ENCODE data around the gene ASS1.

The ASS1 gene

DNA sequence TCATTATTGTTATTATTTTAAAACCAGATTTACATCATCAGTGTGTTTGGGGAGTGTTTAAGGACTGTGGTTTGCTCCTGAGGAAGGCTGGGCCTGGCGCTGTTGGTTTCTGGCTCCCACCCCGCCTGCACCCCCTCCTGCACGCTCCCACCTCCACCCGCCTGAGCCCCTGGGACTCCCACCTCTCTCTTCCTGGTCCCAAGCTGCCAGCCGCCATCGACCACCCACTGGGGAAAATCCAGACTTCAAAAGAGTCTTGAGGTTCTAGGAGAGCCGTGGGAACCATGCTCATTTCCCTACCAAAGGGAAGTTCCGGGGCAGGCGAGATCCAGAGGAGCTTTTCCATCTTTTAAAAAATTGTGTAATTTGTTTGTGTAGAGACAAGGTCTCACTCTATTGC lies 99.6 kb downstream of the ASS1 start:
- TF ChIP-seq, protein P1, sequence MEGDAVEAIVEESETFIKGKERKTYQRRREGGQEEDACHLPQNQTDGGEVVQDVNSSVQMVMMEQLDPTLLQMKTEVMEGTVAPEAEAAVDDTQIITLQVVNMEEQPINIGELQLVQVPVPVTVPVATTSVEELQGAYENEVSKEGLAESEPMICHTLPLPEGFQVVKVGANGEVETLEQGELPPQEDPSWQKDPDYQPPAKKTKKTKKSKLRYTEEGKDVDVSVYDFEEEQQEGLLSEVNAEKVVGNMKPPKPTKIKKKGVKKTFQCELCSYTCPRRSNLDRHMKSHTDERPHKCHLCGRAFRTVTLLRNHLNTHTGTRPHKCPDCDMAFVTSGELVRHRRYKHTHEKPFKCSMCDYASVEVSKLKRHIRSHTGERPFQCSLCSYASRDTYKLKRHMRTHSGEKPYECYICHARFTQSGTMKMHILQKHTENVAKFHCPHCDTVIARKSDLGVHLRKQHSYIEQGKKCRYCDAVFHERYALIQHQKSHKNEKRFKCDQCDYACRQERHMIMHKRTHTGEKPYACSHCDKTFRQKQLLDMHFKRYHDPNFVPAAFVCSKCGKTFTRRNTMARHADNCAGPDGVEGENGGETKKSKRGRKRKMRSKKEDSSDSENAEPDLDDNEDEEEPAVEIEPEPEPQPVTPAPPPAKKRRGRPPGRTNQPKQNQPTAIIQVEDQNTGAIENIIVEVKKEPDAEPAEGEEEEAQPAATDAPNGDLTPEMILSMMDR (IDR thresholded peaks at IDR 0.05; ENCODE audit: borderline replicate concordance, extremely low read depth, low read length, poor library complexity, severe bottlenecking), result no peak
- TF ChIP-seq EZH2 (IDR thresholded peaks at IDR 0.05; ENCODE audit: borderline replicate concordance, low read depth, low read length, severe bottlenecking), result no peak
- DNase-seq (no peak), ATAC-seq (ENCODE audit: insufficient read depth, low read depth) (no peak)
- Histone ChIP-seq H3K4me2 (ENCODE audit: insufficient read depth, low read length) (no peak overlapping the region), H4K20me1 (ENCODE audit: insufficient read depth, low read length) (no peaks in the 10 kb centered on the region), H3K27ac (ENCODE audit: low read length) (no peak overlapping the region), H3K36me3 (ENCODE audit: insufficient read depth, low read length) (no peaks in the 10 kb centered on the region), H3K4me1 (ENCODE audit: insufficient read depth, low read length) (no peaks in the 10 kb centered on the region), H3K4me3 (ENCODE audit: low read depth in 1 of 2, low read length in 2 of 2) (no peak overlapping the region), H3K27me3 (ENCODE audit: insufficient read depth, low read length, poor library complexity) (peaks cover 3% of the 10 kb centered on the region), H3K9me3 (ENCODE audit: insufficient read depth, low read length, severe bottlenecking) (peaks cover 4% of the 10 kb centered on the region), H3K9ac (ENCODE audit: low read depth, low read length) (no peak overlapping the region), H2AFZ (ENCODE audit: low read depth, low read length) (no peak overlapping the region), H3K79me2 (ENCODE audit: insufficient read depth, low read length) (no peaks in the 10 kb centered on the region)

DNA sequence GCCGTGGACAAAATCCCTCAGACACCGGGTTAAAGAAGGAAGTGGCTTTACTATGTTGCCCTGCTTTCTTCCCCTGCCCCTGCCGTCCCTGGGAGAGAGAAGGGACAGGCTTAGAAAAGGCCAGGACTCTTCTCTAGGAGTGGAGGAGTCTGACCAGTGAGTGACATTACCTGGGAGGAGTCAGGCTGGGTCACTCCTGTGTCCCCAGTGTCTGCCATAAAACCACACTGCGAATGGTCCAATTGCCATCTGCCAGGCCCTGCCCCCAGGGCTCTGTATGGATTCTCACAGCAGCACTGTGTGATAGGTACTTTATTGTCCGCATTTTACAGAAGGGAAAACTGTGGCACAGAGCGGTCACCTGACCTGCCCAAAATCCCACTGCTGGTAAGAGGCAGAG lies 103.3 kb downstream of the ASS1 start:
- no peaks in the 10 kb centered on the region for H3K4me1 ChIP-seq (ENCODE audit: insufficient read depth, low read length)
- H3K79me2 ChIP-seq (ENCODE audit: insufficient read depth, low read length), result no peaks in the 10 kb centered on the region
- peaks cover 6% of the 10 kb centered on the region for H3K9me3 ChIP-seq (ENCODE audit: insufficient read depth, low read length, severe bottlenecking)
- no peak overlapping the region for H3K4me3 ChIP-seq (ENCODE audit: low read depth in 1 of 2, low read length in 2 of 2)
- H3K27me3 ChIP-seq (ENCODE audit: insufficient read depth, low read length, poor library complexity), result no peaks in the 10 kb centered on the region
- no peak overlapping the region for H3K9ac ChIP-seq (ENCODE audit: low read depth, low read length)
- no peak overlapping the region for H2AFZ ChIP-seq (ENCODE audit: low read depth, low read length)
- H4K20me1 ChIP-seq (ENCODE audit: insufficient read depth, low read length), result no peaks in the 10 kb centered on the region
- H3K36me3 ChIP-seq (ENCODE audit: insufficient read depth, low read length), result no peaks in the 10 kb centered on the region
- TF ChIP-seq, protein P1 (IDR thresholded peaks at IDR 0.05; ENCODE audit: borderline replicate concordance, extremely low read depth, low read length, poor library complexity, severe bottlenecking), result no peak
- TF ChIP-seq EZH2 (IDR thresholded peaks at IDR 0.05; ENCODE audit: borderline replicate concordance, low read depth, low read length, severe bottlenecking), result no peak
- no peak for ATAC-seq (ENCODE audit: insufficient read depth, low read depth)
- DNase-seq, result no peak
- no peak overlapping the region for H3K4me2 ChIP-seq (ENCODE audit: insufficient read depth, low read length)
- H3K27ac ChIP-seq (ENCODE audit: low read length), result no peak overlapping the region

DNA sequence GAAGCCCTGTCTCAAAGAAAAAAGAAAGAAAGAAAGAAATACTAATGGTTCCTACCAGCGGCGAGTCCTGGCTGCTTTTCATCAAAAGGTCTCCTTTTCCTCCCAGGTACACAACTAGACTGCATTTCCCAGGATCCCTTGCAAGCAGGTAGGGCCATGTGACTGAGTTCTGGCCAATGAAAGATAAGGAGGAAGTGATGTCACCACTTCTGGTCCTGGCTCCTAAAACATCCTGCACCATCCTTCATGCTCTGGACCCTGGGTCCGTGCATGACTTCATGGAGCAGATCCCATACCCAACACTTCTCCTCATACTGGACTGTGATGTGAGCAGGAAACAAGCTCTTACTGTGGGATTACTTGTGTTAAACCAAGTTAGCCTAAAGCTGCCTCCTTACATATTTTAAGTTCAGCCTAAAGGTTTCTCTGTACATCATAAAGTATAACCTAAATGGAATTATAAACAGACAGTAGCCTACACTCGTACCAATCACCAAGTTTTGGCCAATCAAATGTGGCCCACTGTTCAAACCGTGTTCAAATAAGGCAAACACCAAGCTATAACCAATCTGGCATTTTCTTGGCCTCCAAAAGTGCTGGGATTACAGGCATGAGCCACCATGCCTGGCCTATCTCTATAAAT lies 104.5 kb downstream of the ASS1 start:
- Histone ChIP-seq H3K4me3 (ENCODE audit: low read depth in 1 of 2, low read length in 2 of 2) (no peak overlapping the region), H3K79me2 (ENCODE audit: insufficient read depth, low read length) (no peaks in the 10 kb centered on the region), H3K4me2 (ENCODE audit: insufficient read depth, low read length) (no peak overlapping the region), H3K9me3 (ENCODE audit: insufficient read depth, low read length, severe bottlenecking) (peaks cover 6% of the 10 kb centered on the region), H2AFZ (ENCODE audit: low read depth, low read length) (no peak overlapping the region; the same call in 1 of the 2 replicates), H3K9ac (ENCODE audit: low read depth, low read length) (no peak overlapping the region), H3K27me3 (ENCODE audit: insufficient read depth, low read length, poor library complexity) (no peaks in the 10 kb centered on the region), H4K20me1 (ENCODE audit: insufficient read depth, low read length) (no peaks in the 10 kb centered on the region), H3K4me1 (ENCODE audit: insufficient read depth, low read length) (no peaks in the 10 kb centered on the region), H3K27ac (ENCODE audit: low read length) (no peak overlapping the region), H3K36me3 (ENCODE audit: insufficient read depth, low read length) (no peaks in the 10 kb centered on the region)
- DNase-seq (no peak), ATAC-seq (ENCODE audit: insufficient read depth, low read depth) (no peak)
- TF ChIP-seq, protein P1 (IDR thresholded peaks at IDR 0.05; ENCODE audit: borderline replicate concordance, extremely low read depth, low read length, poor library complexity, severe bottlenecking), result no peak
- no peak for TF ChIP-seq EZH2 (IDR thresholded peaks at IDR 0.05; ENCODE audit: borderline replicate concordance, low read depth, low read length, severe bottlenecking)
